ENCODE measurements around the gene VSNL1. TPM values are rescaled to one million over a fixed set of nuclear protein-coding genes. Genes with fewer than 3 reads are reported as not detected.

Gene VSNL1
- total and polyA plus RNA-seq, 2 donors (not counting 1 experiment from before 2014, with no cell fraction given): not detected

DNA sequence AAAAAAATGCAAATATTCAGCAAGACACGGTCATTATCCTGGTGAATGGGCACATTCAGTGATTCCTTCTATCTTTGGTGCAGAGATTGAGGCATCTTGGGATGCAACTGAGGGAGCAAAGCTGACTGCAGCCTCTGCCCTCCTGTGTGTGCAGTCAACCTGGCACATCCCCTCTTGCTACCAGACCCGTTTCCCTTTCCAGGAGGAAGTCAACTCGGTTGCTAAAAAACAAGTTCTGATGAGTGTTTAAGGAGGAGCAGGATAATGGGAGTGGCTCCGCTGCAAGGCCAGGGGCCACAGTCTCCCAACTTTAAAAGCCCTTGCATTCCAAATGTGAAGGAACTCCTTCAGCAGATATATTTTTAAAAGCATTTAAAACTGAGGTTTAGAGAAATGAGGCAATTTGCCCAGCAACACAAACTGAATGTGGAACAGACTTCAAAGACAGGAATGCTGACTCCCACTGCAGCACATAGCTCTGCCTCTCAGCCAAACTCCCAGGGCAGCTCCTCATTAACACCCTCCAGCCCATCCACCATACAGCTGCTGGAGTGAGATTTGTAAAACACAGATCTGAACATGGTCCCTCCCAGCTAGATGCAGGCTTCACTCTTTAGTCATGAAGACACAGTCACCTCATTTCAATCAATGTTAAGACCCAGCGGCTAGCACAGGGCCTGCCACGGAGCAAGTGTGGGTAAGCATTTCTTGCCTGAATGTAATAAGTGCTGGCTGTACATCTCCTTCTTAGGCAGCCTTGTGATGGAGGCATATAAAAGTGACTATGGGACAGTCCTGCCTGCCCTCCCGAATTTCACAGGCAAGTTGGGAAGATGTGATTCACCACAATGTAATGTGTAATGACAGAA, 54.3 kb downstream of the VSNL1 start:
- intact Hi-C loops (cut with micrococcal nuclease): no loop called here
- no peak overlapping the region for H3K4me3 Mint-ChIP-seq
- ChIA-PET POLR2A (no interaction called here), CTCF (no interaction called here)
- Histone ChIP-seq H3K27ac (ENCODE audit: low read length in 2 of 2) (no peak overlapping the region), H3K4me1 (ENCODE audit: control insufficient read depth in 2 of 2, insufficient read depth in 2 of 2, low read length in 2 of 2) (no peaks in the 10 kb centered on the region), H3K4me3 (ENCODE audit: control extremely low read depth in 1 of 5, extremely low read depth in 1 of 5, insufficient read depth in 1 of 5, low read depth in 2 of 5, low read length in 4 of 5) (no peak overlapping the region), H3K9ac (ENCODE audit: low read length) (no peak overlapping the region), H3K4me2 (replicated peaks; ENCODE audit: low read depth, low read length, poor library complexity, severe bottlenecking) (no peak overlapping the region), H4K20me1 (ENCODE audit: control insufficient read depth, insufficient read depth, low read length, poor library complexity, severe bottlenecking) (no peaks in the 10 kb centered on the region), H3K9me3 (ENCODE audit: control extremely low read depth in 1 of 3, control insufficient read depth in 2 of 3, insufficient read depth in 1 of 3, low read length in 2 of 3) (no peaks in the 10 kb centered on the region), H2AFZ (ENCODE audit: insufficient read depth, low read depth, low read length, poor library complexity, severe bottlenecking) (no peak overlapping the region), H3K79me2 (ENCODE audit: control insufficient read depth, insufficient read depth, low read length) (no peaks in the 10 kb centered on the region), H3K27me3 (replicated peaks in 1 of 4; ENCODE audit: control extremely low read depth in 1 of 4, control insufficient read depth in 3 of 4, insufficient read depth in 4 of 4, low read length in 3 of 4) (no peaks in the 10 kb centered on the region), H3K36me3 (replicated peaks in 1 of 2; ENCODE audit: control extremely low read depth in 1 of 2, control insufficient read depth in 1 of 2, extremely low read depth in 1 of 2, insufficient read depth in 2 of 2, low read length in 1 of 2) (no peaks in the 10 kb centered on the region)
- no peaks in the 10 kb centered on the region for H3K9me3 Mint-ChIP-seq (ENCODE audit: insufficient read depth)
- peaks cover 26% of the 10 kb centered on the region for H3K27me3 Mint-ChIP-seq
- H3K27ac Mint-ChIP-seq: no peak overlapping the region
- H3K4me1 Mint-ChIP-seq: no peaks in the 10 kb centered on the region
- ATAC-seq (ENCODE audit: low read depth) (no peak), DNase-seq (no peak)
- WGBS (ENCODE audit: insufficient coverage): 100% methylated on average over 2 of the region's 7 CpGs
- TF ChIP-seq EZH2 (IDR thresholded peaks at IDR 0.05; ENCODE audit: borderline replicate concordance, insufficient read depth, low read depth, low read length, poor library complexity, severe bottlenecking): no peak

DNA sequence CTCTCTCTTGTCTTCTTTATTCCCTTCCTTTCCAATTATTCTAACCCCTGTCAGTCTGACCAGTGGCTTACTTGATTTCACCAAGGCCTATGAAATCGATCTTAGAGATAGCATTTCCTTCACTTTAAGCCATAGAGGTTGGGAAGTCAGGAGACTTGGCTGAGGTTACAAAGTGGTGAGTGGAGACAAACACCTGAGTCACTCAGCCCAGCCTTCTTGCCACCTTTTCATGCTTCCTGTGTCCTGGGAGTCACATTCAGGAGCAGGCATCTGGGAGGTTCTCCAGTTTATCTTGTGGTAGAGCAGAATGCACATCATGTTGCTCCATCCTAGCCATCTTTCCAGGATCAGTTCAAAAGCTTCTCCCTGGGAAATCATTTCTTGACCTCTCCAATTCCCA, 59.1 kb downstream of the VSNL1 start:
- no peak for ATAC-seq (ENCODE audit: low read depth)
- Histone ChIP-seq H3K4me1 (ENCODE audit: control insufficient read depth in 2 of 2, insufficient read depth in 2 of 2, low read length in 2 of 2) (no peaks in the 10 kb centered on the region), H3K79me2 (ENCODE audit: control insufficient read depth, insufficient read depth, low read length) (no peaks in the 10 kb centered on the region), H2AFZ (ENCODE audit: insufficient read depth, low read depth, low read length, poor library complexity, severe bottlenecking) (no peak overlapping the region), H3K9ac (ENCODE audit: low read length) (no peak overlapping the region), H4K20me1 (ENCODE audit: control insufficient read depth, insufficient read depth, low read length, poor library complexity, severe bottlenecking) (no peaks in the 10 kb centered on the region), H3K9me3 (ENCODE audit: control extremely low read depth in 1 of 3, control insufficient read depth in 2 of 3, insufficient read depth in 1 of 3, low read length in 2 of 3) (no peaks in the 10 kb centered on the region), H3K4me3 (ENCODE audit: control extremely low read depth in 1 of 5, extremely low read depth in 1 of 5, insufficient read depth in 1 of 5, low read depth in 2 of 5, low read length in 4 of 5) (no peak overlapping the region), H3K27ac (ENCODE audit: low read length in 2 of 2) (no peak overlapping the region), H3K27me3 (replicated peaks in 1 of 4; ENCODE audit: control extremely low read depth in 1 of 4, control insufficient read depth in 3 of 4, insufficient read depth in 4 of 4, low read length in 3 of 4) (peaks cover 0 to 3% (median 0%) of the 10 kb centered on the region in 4 experiments), H3K36me3 (replicated peaks in 1 of 2; ENCODE audit: control extremely low read depth in 1 of 2, control insufficient read depth in 1 of 2, extremely low read depth in 1 of 2, insufficient read depth in 2 of 2, low read length in 1 of 2) (no peaks in the 10 kb centered on the region), H3K4me2 (replicated peaks; ENCODE audit: low read depth, low read length, poor library complexity, severe bottlenecking) (no peak overlapping the region)
- POLR2A ChIA-PET: no interaction called here
- peaks cover 15% of the 10 kb centered on the region for H3K27me3 Mint-ChIP-seq
- CTCF ChIA-PET: no interaction called here
- H3K4me1 Mint-ChIP-seq: no peaks in the 10 kb centered on the region
- intact Hi-C loops (cut with micrococcal nuclease): no loop called here
- no peak for DNase-seq
- TF ChIP-seq, protein P1, sequence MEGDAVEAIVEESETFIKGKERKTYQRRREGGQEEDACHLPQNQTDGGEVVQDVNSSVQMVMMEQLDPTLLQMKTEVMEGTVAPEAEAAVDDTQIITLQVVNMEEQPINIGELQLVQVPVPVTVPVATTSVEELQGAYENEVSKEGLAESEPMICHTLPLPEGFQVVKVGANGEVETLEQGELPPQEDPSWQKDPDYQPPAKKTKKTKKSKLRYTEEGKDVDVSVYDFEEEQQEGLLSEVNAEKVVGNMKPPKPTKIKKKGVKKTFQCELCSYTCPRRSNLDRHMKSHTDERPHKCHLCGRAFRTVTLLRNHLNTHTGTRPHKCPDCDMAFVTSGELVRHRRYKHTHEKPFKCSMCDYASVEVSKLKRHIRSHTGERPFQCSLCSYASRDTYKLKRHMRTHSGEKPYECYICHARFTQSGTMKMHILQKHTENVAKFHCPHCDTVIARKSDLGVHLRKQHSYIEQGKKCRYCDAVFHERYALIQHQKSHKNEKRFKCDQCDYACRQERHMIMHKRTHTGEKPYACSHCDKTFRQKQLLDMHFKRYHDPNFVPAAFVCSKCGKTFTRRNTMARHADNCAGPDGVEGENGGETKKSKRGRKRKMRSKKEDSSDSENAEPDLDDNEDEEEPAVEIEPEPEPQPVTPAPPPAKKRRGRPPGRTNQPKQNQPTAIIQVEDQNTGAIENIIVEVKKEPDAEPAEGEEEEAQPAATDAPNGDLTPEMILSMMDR (IDR thresholded peaks at IDR 0.05): no peak
- no peak for TF ChIP-seq EZH2 (IDR thresholded peaks at IDR 0.05; ENCODE audit: borderline replicate concordance, insufficient read depth, low read depth, low read length, poor library complexity, severe bottlenecking)
- H3K27ac Mint-ChIP-seq: no peak overlapping the region
- H3K4me3 Mint-ChIP-seq: no peak overlapping the region
- WGBS (ENCODE audit: insufficient coverage): no CpG with 5 or more reads among the region's 1 CpG
- no peaks in the 10 kb centered on the region for H3K9me3 Mint-ChIP-seq (ENCODE audit: insufficient read depth)

All from B cell (primary cell).